ENCODE results near the gene HPN.

The HPN gene

GRCh38 chr19:35000647-35001501 is 40.6 kb upstream of the HPN start (continued):
- TF ChIP-seq ZNF398 (tag by site-specific recombination; IDR thresholded peaks at IDR 0.05) (no peak; the same call in 1 of the 2 replicates), ZEB2 (tag by site-specific recombination; IDR thresholded peaks at IDR 0.05) (peak; percentile 60), ZNF121 (tag by site-specific recombination; IDR thresholded peaks at IDR 0.05) (0 out of 2 replicates have a peak, but pooled peaks have one; percentile 14), KLF8 (tag by site-specific recombination; IDR thresholded peaks at IDR 0.05) (peak; percentile 70; the same call in 1 of the 2 replicates), ZNF112 (tag by site-specific recombination; IDR thresholded peaks at IDR 0.05) (no peak), ZNF510 (tag by site-specific recombination; IDR thresholded peaks at IDR 0.05; ENCODE audit: insufficient replicate concordance) (no peak), ZIC2 (tag by site-specific recombination; IDR thresholded peaks at IDR 0.05) (peak; percentile 62), ZNF23 (tag by site-specific recombination; IDR thresholded peaks at IDR 0.05; ENCODE audit: borderline replicate concordance) (no peak), ZBTB10 (tag by site-specific recombination; IDR thresholded peaks at IDR 0.05) (peak; percentile 87; the same call in 1 of the 2 replicates), ZNF433 (tag by site-specific recombination; IDR thresholded peaks at IDR 0.05; ENCODE audit: low read depth) (no peak), ZNF280D (tag by site-specific recombination; IDR thresholded peaks at IDR 0.05) (no peak), ZNF362 (tag by site-specific recombination; IDR thresholded peaks at IDR 0.05) (no peak), ZNF248 (tag by site-specific recombination; IDR thresholded peaks at IDR 0.05) (no peak), SALL2 (tag by site-specific recombination; IDR thresholded peaks at IDR 0.05; ENCODE audit: borderline replicate concordance) (no peak), ZNF521 (tag by site-specific recombination; IDR thresholded peaks at IDR 0.05) (no peak), ZNF610 (tag by site-specific recombination; IDR thresholded peaks at IDR 0.05; ENCODE audit: borderline replicate concordance) (no peak), ZNF48 (tag by site-specific recombination; IDR thresholded peaks at IDR 0.05) (no peak), ZNF2 (tag by site-specific recombination; IDR thresholded peaks at IDR 0.05) (peak; percentile 87; the same call in 1 of the 2 replicates), ZNF580 (tag by site-specific recombination; IDR thresholded peaks at IDR 0.05) (peak; percentile 6; the same call in 1 of the 2 replicates), ZNF530 (tag by site-specific recombination; IDR thresholded peaks at IDR 0.05; ENCODE audit: low read depth) (no peak), ZFP3 (tag by site-specific recombination; IDR thresholded peaks at IDR 0.05; ENCODE audit: low read depth) (no peak), GFI1B (tag by site-specific recombination; IDR thresholded peaks at IDR 0.05) (no peak), ZNF837 (tag by site-specific recombination; IDR thresholded peaks at IDR 0.05) (no peak), ZNF114 (tag by site-specific recombination; IDR thresholded peaks at IDR 0.05) (no peak), ZNF146 (tag by site-specific recombination; IDR thresholded peaks at IDR 0.05) (no peak), ZFP41 (tag by site-specific recombination; IDR thresholded peaks at IDR 0.05; ENCODE audit: borderline replicate concordance) (no peak), ZFHX2 (tag by site-specific recombination; conservative IDR thresholded peaks at IDR 0.05) (peak; percentile 66), OVOL3 (tag by site-specific recombination; IDR thresholded peaks at IDR 0.05) (no peak), ZNF600 (tag by site-specific recombination; IDR thresholded peaks at IDR 0.05) (0 out of 2 replicates have a peak, but pooled peaks have one; percentile 46), ZNF184 (tag by site-specific recombination; IDR thresholded peaks at IDR 0.05) (no peak), ZNF16 (tag by site-specific recombination; IDR thresholded peaks at IDR 0.05; ENCODE audit: low read depth) (no peak)
